ENCODE data around the gene MAP2K5. TPM values are rescaled to one million over a fixed set of nuclear protein-coding genes. Genes with fewer than 3 reads are reported as not detected.

Gene MAP2K5
- total RNA-seq, 1 donor from 2014 or later, result 25.0 TPM

DNA sequence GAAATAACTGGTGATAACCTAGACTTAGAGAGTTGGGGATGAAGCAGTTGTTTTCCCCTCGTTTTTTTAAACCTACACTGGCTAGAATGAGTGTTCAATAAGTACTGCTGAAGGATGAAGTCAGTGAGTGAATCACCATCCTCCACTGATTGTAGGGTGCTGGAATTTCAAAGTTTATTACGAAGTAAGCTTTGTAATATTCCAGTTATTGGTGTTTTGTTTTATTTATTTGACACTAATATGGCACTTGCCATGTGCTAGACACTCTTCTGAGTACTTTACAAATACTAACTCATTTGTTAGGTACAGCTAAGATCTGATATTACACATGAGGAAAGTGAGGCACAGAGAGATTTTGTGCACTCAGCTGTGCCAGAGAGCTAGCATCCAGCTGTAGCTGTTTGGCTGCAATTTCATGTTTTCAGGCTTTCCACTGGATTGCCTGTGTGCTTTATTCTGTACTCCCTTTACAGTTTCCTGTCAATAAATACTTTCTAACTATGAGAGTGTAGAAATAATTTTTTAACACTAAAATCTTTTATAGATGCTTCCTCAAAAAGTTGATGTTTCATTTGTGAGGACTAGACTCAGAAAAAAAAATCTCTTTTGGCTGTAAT lies 5.8 kb downstream of the MAP2K5 start:
- no peak for TF ChIP-seq CTCF (IDR thresholded peaks at IDR 0.05; ENCODE audit: borderline replicate concordance)
- intact Hi-C loops (cut with micrococcal nuclease), result no loop called here
- peak overlapping the region; percentile 47 for H3K27ac ChIP-seq (replicated peaks)
- no peaks in the 10 kb centered on the region for H3K9me3 ChIP-seq (replicated peaks)
- H3K36me3 ChIP-seq, result peaks cover 13% of the 10 kb centered on the region
- no peak for DNase-seq
- H3K4me3 ChIP-seq, result no peak overlapping the region
- H3K27me3 ChIP-seq (ENCODE audit: low read depth), result no peaks in the 10 kb centered on the region
- H3K4me1 ChIP-seq, result peaks cover 57% of the 10 kb centered on the region

DNA sequence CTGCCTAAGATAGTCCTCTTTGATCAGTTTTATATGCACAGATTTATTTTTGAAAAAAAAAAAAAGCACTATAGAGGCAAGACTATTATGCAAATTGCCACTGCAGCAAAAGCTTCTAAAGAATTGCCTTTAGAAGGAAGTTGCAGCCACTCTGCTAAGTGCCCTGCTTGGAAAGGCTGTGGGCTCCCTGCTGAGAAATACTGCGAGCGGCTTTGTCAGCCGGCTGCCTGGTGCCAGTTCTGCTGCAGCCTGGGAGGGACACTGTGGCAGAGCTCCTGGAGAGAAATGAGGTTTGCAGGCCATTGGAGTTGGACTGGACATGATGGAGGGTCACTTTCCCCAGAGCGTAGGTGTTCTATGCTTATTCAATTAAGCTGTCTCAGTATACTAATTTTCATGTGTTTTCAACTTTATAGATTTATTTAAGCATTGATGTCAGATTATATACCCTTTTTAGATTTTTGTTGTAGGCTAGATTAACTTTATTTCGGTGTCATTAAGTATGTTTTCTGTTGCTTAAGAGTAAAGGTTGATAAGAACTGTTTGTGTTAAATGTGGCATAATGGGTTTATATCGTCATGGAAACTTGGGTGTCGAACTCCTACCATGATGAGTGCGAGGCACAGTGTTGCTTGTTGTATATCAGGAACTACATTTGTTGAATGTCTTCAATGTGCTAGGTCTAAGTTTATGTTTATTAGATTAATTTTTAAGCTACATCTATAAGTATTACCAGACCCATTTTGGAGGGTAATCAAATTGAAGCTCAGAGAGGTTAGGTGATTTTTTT lies 6.6 kb downstream of the MAP2K5 start:
- Histone ChIP-seq H3K36me3 (peaks cover 13% of the 10 kb centered on the region), H3K4me1 (peaks cover 50% of the 10 kb centered on the region), H3K27ac (replicated peaks) (peak overlapping the region; percentile 47), H3K27me3 (ENCODE audit: low read depth) (no peaks in the 10 kb centered on the region), H3K9me3 (replicated peaks) (no peaks in the 10 kb centered on the region), H3K4me3 (no peak overlapping the region)
- peak; percentile 20 for DNase-seq
- no peak for TF ChIP-seq CTCF (IDR thresholded peaks at IDR 0.05; ENCODE audit: borderline replicate concordance)
- intact Hi-C loops (cut with micrococcal nuclease), result no loop called here

GRCh38 chr15:67549736-67550135 lies 7.2 kb downstream of the MAP2K5 start:
- H3K27ac ChIP-seq (replicated peaks), result peak overlapping the region; percentile 47
- H3K4me1 ChIP-seq, result peaks cover 43% of the 10 kb centered on the region
- no peak for TF ChIP-seq CTCF (IDR thresholded peaks at IDR 0.05; ENCODE audit: borderline replicate concordance)
- H3K9me3 ChIP-seq (replicated peaks), result no peaks in the 10 kb centered on the region
- DNase-seq, result no peak
- H3K4me3 ChIP-seq, result no peak overlapping the region
- no peaks in the 10 kb centered on the region for H3K27me3 ChIP-seq (ENCODE audit: low read depth)
- H3K36me3 ChIP-seq, result peaks cover 13% of the 10 kb centered on the region
- intact Hi-C loops (cut with micrococcal nuclease), result no loop called here

DNA sequence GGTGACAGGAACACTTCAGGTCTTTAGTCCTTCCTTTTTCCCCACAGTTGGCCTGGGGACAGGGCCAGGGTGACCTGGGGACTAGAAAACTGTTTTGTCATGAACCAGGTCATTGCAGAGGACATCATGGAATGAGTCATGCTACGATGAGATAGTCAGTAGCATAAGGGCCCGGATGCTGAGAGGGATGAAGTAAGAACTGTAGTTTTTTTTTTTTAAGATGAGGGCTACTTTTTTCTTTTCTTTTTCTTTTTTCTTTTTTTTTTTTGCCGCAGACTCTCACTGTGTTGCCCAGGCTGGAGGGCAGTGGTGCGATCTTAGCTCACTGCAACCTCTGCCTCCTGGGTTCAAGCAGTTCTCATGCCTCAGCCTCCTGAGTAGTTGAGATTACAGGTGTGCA lies 8.0 kb downstream of the MAP2K5 start:
- Histone ChIP-seq H3K27ac (replicated peaks) (peak overlapping the region; percentile 14), H3K27me3 (ENCODE audit: low read depth) (no peaks in the 10 kb centered on the region), H3K9me3 (replicated peaks) (no peaks in the 10 kb centered on the region), H3K4me1 (peaks cover 37% of the 10 kb centered on the region), H3K4me3 (no peak overlapping the region), H3K36me3 (peaks cover 13% of the 10 kb centered on the region)
- intact Hi-C loops (cut with micrococcal nuclease), result no loop called here
- no peak for TF ChIP-seq CTCF (IDR thresholded peaks at IDR 0.05; ENCODE audit: borderline replicate concordance)
- DNase-seq, result no peak

DNA sequence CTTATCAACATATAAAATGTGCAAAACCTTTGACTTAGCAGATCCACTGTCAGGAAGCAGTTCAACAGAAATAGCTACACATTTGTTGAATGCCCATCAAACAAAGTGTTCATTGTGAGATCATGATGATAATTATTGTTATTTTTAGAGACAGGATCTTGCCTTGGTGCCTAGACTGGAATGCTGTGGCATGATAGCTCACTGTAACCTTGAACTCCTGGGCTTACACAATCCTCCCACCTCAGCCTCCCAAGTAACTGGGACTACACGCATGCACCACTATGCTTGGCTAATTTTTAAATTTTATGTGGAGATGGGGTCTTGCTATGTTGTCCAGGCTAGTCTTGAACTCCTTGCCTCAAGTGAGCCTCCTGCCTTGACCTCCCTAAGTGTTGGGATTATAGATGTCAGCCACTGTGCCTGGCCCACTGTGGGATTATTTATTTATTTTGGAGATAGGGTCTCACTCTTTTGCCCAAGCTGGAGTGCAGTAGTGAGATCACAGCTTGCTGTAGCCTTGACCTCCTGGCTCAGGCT lies 8.8 kb downstream of the MAP2K5 start:
- H3K4me1 ChIP-seq, result peaks cover 37% of the 10 kb centered on the region
- no peaks in the 10 kb centered on the region for H3K9me3 ChIP-seq (replicated peaks)
- peaks cover 13% of the 10 kb centered on the region for H3K36me3 ChIP-seq
- H3K27me3 ChIP-seq (ENCODE audit: low read depth), result no peaks in the 10 kb centered on the region
- no peak for TF ChIP-seq CTCF (IDR thresholded peaks at IDR 0.05; ENCODE audit: borderline replicate concordance)
- no peak overlapping the region for H3K4me3 ChIP-seq
- H3K27ac ChIP-seq (replicated peaks), result no peak overlapping the region
- intact Hi-C loops (cut with micrococcal nuclease), result no loop called here
- no peak for DNase-seq

Measured in left ventricle myocardium inferior (tissue), 1 donor.